ENCODE results near the gene NT5DC1.

GRCh38 chr6:116088946-116089345 is 11.7 kb upstream of the NT5DC1 start:
- TF ChIP-seq SUPT20H (IDR thresholded peaks at IDR 0.05; ENCODE audit: borderline replicate concordance, control insufficient read depth, low read depth, low read length) (no peak), SIN3A (IDR thresholded peaks at IDR 0.05; ENCODE audit: low read depth, low read length) (no peak), BHLHE40 (IDR thresholded peaks at IDR 0.05; ENCODE audit: borderline replicate concordance in 1 of 2, low read depth in 2 of 2, low read length in 1 of 2) (no peak), HDAC2 (IDR thresholded peaks at IDR 0.05) (no peak), POLR2A (IDR thresholded peaks at IDR 0.05; ENCODE audit: low read depth, low read length) (no peak), ESRRA (IDR thresholded peaks at IDR 0.05; ENCODE audit: low read length) (no peak), POLR2AphosphoS5 (IDR thresholded peaks at IDR 0.05; ENCODE audit: low read length) (no peak), HDGF (IDR thresholded peaks at IDR 0.05) (no peak), FOXK2 (IDR thresholded peaks at IDR 0.05) (no peak), ATF3 (IDR thresholded peaks at IDR 0.05; ENCODE audit: borderline replicate concordance, extremely low read depth, low read depth, low read length) (no peak), KAT2A (conservative IDR thresholded peaks at IDR 0.05; ENCODE audit: control insufficient read depth, low read depth, low read length) (no peak), TARDBP (IDR thresholded peaks at IDR 0.05; ENCODE audit: borderline replicate concordance) (no peak)
- TF ChIP-seq, protein P1, sequence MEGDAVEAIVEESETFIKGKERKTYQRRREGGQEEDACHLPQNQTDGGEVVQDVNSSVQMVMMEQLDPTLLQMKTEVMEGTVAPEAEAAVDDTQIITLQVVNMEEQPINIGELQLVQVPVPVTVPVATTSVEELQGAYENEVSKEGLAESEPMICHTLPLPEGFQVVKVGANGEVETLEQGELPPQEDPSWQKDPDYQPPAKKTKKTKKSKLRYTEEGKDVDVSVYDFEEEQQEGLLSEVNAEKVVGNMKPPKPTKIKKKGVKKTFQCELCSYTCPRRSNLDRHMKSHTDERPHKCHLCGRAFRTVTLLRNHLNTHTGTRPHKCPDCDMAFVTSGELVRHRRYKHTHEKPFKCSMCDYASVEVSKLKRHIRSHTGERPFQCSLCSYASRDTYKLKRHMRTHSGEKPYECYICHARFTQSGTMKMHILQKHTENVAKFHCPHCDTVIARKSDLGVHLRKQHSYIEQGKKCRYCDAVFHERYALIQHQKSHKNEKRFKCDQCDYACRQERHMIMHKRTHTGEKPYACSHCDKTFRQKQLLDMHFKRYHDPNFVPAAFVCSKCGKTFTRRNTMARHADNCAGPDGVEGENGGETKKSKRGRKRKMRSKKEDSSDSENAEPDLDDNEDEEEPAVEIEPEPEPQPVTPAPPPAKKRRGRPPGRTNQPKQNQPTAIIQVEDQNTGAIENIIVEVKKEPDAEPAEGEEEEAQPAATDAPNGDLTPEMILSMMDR (IDR thresholded peaks at IDR 0.05 in 2 of 3, conservative IDR thresholded peaks at IDR 0.05 in 1 of 3; ENCODE audit: control insufficient read depth in 2 of 3, extremely low read depth in 1 of 3, insufficient read depth in 1 of 3, low read depth in 3 of 3, low read length in 3 of 3) = no peak

Data from GM12878 (cell line).